ENCODE data around the gene SMYD4.
"Not testable (repeated sequence)": the region's sequence is repeated elsewhere in the genome, so short reads cannot be mapped to it uniquely, and the experiment has no call there.

SMYD4 gene, protein sequence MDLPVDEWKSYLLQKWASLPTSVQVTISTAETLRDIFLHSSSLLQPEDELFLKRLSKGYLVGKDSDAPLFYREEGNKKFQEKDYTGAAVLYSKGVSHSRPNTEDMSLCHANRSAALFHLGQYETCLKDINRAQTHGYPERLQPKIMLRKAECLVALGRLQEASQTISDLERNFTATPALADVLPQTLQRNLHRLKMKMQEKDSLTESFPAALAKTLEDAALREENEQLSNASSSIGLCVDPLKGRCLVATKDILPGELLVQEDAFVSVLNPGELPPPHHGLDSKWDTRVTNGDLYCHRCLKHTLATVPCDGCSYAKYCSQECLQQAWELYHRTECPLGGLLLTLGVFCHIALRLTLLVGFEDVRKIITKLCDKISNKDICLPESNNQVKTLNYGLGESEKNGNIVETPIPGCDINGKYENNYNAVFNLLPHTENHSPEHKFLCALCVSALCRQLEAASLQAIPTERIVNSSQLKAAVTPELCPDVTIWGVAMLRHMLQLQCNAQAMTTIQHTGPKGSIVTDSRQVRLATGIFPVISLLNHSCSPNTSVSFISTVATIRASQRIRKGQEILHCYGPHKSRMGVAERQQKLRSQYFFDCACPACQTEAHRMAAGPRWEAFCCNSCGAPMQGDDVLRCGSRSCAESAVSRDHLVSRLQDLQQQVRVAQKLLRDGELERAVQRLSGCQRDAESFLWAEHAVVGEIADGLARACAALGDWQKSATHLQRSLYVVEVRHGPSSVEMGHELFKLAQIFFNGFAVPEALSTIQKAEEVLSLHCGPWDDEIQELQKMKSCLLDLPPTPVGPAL

DNA sequence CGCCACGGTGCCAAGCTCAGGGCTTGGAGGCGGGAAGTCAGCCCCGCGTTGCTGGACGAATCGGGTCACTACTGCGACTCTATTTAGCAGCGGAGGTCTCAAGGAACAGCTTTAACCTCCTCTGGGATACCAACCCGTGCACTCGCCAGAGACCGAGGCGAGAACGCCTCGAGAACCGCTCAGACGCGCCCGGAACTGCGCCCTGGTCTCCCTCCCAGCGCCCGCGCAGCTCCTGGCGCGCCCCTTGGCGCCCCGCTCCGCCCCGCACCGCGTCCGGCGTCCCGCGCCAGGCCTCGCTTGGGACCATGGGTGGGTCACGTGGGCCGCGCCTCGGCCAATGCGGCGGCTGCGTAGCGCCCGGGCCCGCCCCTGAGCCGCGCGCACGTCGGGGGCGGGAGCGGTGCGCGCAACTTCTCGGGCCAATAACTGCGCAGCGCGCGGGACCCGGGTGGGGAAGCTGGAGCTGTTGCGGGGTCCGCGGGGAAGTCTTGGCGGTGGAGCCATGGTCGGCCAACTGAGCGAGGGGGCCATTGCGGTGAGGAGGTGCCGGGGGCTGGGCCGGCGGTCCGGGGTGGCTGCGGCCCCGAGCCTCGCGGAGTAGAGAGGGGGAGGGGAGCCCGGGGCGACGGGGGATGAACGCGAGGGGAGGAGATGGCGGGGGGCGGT is at the start of gene SMYD4, which contains the start of gene RPA1:
TSS of gene SMYD4 (minus strand) at position 311 of the 666 bp plus-strand sequence. CDS start 1,908 bp downstream, outside the sequence.
TSS of gene RPA1 (plus strand) at position 414 of the 666 bp plus-strand sequence. CDS start at position 503, 89 bp downstream.
- in situ Hi-C loops (cut with HindIII; ENCODE audit: low sequenced_read_pairs): no loop called here

DNA sequence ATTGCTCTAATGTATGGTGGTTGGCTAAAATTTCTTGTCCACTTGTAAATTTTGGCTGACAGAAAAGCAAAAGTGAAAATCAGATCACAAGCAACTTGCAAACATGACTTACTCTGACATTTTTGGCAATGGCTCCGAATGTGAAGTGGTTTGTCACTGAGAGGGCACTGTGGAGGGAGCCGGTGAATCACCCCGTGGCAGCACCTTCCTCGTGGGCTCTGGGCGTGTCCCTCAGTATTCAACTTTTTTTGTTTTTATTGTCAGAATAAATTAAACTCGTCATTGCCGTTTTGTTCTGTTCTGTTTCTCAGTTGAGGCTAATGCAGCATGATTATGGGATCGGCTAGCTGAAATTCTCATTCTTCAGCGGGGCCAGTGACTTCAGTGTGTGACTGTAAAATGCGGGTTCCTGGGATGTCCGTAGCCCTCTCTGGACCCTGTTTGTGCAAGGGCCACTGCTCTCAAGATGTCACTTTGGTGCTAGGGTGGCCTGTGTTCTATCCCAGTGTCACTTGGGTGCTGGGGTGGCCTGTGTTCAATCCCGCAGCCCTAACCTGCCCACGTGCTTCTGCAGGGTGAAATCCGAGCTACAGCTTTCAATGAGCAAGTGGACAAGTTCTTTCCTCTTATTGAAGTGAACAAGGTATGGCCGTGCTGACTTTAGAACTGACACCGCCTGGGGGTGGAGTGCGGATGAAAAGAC is 48.9 kb upstream of the SMYD4 start:
- in situ Hi-C loops (cut with HindIII; ENCODE audit: low sequenced_read_pairs): no loop called here

DNA sequence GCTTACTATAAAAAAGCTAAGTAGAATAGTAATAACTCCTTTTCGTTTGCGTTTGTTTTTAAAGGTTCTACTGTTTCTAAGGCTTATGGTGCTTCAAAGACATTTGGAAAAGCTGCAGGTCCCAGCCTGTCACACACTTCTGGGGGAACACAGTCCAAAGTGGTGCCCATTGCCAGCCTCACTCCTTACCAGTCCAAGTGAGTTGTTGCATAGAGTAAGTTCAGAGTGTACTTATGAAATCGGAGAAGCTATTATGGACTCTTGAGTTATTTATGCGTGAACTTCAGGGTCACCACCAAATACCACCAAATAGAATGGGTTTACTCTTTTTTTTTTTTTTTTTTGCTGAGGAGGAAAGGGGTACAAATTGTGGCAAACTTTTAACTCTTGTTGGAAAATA is 45.9 kb upstream of the SMYD4 start:
- in situ Hi-C loops (cut with HindIII; ENCODE audit: low sequenced_read_pairs): no loop called here

DNA sequence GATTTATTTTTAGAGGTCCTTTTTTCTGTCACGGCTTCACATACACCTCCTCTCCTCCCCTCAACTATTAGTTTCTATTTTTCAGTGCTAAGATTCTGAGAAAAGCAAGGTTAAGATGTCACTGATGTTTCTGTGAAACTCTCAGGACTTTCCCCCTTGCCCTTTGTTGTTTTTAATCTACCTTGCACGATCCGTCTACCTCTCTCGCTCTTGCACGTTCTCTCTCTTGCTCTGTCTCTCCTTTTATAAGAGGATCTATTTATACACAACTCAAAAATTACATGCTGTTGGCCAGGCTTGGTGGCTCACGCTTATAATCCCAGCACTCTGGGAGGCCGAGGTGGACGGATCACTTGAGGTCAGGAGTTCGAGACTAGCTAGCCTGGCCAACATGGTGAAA is 43.7 kb upstream of the SMYD4 start:
- in situ Hi-C loops (cut with HindIII; ENCODE audit: low sequenced_read_pairs): no loop called here

DNA sequence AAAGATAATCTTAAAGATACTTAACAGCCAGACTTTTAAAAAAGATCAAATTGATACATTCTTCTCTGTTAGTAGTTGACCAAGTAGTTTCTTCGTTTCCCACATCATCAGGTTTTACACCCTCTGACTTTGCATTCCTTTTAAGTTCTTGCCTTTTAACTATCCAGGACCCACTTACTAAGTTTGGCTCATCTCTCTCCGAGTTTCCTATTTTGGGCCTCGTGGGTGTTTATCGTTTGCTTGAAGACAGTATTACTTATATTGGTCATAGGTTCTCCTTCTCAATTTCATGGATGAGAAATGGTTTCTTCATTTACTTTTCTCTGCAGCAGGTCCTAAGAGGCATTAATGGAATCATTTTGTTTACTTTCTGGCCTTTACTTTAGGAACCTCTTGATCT is 43.3 kb upstream of the SMYD4 start:
- in situ Hi-C loops (cut with HindIII; ENCODE audit: low sequenced_read_pairs): no loop called here

DNA sequence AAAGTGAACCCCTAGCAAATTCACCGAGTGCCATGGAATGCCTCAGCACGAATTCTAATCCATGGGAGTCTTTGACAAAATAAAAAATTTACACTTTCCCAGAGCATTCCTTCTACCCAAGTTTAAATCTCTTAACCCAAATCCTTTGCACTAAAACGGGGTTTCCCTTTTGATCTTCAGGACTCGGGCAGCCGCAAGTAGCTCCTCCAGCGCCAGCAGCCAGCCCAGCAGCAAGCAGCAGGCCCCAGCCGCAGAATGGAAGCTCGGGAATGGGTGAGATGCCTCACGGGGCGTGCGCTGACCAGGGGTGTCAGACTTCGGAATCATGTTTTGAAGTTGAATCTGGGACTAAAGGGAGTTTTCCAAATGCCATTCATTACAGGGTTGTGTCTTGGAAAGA is 42.6 kb upstream of the SMYD4 start:
- in situ Hi-C loops (cut with HindIII; ENCODE audit: low sequenced_read_pairs): no loop called here

DNA sequence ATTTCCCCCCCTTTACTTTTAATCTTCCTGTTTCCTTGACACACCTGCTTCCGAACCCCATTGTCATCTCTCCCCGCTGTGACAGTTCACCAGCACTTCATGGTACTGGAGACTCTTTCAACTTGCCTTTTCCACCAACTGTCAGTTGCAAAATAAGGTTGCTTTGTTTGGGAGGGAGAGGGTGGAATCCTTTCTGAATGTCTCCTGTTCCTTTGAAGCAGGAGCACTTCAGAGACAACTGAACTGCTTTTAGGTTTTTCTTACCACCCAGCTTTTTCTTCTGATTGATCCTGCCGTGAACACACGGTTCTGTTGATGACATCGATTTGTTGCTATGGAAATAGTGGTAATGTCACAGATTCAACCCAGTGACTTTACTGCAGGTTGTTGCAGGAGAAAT is 42.1 kb upstream of the SMYD4 start:
- in situ Hi-C loops (cut with HindIII; ENCODE audit: low sequenced_read_pairs): no loop called here

DNA sequence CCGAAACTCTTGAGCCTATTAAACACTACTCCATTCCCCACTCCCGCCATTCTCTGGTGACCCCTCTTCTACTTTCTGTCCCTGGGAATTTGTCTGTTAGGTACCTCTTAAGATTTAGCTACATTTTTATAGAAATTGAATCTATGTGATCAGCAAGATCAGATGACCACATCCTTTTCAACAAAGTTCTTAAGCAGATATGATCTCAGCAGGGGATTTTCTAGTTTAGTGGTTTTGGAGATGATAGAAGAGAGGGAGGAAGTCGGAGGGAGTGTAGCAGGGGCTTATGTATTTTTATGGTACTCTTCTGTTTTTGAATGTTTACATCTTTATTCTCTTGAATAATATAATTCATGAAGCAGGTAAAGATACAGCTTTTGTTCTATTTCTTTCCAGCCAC is 40.9 kb upstream of the SMYD4 start:
- in situ Hi-C loops (cut with HindIII; ENCODE audit: low sequenced_read_pairs): no loop called here

DNA sequence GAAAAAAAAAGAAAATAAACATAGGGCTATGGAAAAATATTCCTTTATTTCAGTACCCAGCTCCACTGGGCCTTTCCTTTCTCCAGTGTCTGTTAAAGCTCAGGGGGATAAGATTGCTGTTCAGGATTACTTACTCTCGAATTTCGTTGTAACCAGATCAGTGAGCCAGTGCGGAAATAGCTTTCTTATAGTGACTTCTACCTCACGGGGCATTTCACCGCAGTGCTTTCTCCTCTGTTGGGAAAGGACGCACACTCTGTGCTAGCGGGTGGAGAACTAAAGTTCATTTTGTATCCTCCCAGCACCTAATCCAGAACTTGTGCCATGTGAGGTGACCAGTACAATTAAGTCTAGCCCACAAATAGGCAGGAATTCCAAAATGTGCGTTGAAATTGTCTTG is 38.4 kb upstream of the SMYD4 start:
- in situ Hi-C loops (cut with HindIII; ENCODE audit: low sequenced_read_pairs): no loop called here

DNA sequence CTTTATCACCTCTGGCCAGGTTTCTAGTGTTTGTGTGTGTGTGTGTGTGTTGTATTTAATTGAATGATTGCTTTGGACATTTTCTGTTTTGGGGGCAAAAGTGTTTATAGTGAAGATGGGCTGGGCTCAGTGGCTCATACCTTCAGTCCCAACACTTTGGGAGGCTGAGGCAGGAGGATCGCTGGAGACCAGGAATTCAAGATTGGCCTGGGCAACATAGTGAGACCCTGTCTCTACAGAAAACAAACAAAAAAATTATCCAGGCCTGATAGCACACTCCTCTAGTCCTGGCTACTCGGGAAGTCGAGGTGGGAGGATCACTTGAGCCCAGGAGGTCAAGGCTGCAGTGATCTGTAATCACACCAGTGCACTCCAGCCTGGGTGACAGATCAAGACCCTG is 37.6 kb upstream of the SMYD4 start:
- in situ Hi-C loops (cut with HindIII; ENCODE audit: low sequenced_read_pairs): no loop called here

DNA sequence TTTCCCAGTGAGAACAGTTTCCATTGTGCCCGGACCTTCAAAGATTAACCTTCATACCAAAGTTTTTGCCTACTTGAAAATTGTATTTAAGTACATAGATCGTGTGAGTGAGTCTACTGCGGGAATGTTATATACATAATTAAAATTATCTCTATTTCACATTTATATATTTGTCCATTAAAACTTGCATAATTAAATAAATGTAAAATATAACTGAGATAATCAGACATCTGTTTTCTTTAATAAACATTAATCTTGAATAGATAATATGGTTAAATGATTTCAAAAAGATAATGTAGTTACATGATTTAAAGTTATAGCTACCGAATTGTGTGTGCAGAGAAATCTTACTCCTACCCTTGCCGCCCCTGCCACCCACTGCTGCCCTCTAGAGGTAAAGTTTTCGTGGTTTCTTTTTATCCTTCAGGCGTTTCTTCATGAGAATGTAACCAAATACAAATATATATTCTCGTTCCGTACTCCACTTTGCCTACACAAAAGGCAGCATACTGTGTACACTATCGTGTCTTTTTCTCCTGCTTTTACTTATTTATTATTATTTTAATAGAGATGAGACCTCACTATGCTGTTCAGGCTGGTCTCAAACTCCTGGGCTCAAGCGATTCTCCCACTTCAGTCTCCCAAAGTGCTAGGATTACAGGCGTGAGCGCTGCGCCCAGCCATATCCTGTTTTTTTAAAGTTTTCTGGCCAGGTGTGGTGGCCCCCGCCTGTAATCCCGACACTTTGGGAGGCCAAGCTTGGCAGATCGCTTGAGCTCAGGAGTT is 35.7 kb upstream of the SMYD4 start:
- in situ Hi-C loops (cut with HindIII; ENCODE audit: low sequenced_read_pairs): no loop called here

DNA sequence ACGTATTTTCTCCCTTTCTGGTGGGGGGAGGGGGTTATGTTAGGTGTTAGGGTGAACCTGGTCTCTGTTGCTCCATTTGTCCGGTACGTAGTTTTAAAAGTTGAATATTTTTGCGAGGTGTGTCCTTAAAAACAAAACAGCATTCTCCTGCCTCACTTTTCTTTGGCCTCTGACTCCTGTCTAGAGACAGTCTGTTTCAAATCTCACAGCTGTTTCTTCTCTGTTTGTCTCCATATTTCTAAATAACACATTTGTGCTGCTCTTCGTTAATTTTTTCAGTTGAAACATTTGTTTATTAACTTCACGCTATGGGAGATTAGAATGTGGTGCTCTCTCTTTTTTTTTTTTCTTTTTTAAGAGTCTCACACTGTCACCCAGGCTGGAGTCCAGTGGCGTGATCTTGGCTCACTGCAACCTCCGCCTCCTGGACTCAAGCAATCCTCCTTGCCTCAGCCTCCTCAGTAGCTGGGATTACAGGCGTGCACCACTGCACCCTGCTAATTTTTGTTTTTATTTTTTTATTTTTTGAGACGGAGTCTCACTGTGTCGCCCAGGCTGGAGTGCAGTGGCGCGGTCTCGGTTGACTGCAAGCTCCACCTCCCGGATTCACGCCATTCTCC is 31.8 kb upstream of the SMYD4 start:
- in situ Hi-C loops (cut with HindIII; ENCODE audit: low sequenced_read_pairs): no loop called here

DNA sequence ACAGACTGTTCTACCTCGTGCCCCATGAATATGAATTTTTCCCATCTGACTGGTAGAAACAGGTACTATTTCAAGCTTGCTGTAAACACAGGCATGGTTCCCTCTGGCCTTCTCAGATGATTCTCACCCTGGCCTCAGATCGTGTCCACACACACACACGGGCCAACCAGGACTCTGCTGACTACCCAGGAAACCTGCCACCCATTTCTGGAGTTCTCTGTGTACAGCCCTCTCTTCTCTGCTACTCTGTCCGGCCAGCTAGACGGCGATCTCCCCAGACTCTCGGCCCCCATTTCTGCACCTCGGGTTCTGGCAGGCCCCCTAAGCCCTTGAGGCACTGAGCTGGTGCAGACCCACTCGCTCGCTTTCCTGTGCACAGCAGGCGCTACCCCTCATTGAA is 31.3 kb upstream of the SMYD4 start:
- in situ Hi-C loops (cut with HindIII; ENCODE audit: low sequenced_read_pairs): no loop called here

DNA sequence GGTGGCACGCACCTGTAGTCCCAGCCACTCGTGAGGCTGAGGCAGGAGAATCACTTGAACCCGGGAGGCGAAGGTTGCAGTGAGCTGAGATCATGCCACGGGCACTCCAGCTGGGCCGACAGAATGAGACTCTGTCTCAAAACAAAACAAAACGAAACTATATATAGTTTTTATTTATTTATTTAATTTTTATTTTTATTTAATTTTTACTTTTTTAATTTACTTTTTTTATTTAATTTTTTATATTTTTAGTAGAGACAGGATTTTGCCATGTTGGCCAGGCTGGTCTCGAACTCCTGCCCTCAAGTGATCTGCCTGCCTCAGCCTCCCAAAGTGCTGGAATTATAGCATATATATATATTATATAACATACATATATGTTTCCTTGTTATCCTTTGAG is 26.8 kb upstream of the SMYD4 start:
- in situ Hi-C loops (cut with HindIII; ENCODE audit: low sequenced_read_pairs): not testable (repeated sequence)

DNA sequence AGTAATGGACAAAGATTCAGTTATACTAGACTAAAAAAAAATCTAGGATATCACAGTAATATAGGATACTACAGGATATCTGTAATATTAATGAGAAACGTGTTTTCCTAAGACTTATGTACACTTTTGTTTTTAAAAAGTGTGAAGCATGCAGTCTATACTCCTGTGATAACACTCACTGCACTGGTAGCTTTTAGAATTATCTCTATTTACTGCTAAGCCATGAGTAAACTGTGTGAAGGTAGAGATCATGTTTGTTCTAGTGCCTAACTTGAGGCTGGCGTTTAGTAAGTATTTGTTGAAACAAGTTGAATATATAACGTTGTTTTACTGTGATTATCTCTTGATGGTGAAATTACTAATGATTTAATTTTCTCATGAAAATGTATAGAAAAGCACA is 24.0 kb upstream of the SMYD4 start:
- in situ Hi-C loops (cut with HindIII; ENCODE audit: low sequenced_read_pairs): no loop called here

DNA sequence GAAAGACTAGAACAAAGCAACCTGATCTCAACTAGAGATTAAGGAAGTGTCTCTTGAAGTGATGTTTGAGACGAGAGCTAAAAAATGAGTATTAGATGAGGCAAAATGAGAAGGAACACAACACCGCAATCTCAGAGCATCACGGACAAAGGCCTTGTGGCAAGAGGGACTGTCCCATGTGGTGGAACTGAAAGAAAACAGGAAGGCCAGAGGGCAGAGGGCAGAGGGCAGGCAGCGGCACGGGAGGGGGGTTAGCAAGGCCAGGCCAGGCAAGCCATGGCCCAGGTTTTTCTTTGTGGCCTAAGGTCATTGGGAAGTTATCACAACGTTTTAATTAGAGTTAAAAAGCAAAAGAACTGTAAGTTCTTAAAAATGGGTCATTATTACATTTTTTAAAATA is 22.6 kb upstream of the SMYD4 start:
- in situ Hi-C loops (cut with HindIII; ENCODE audit: low sequenced_read_pairs): no loop called here

DNA sequence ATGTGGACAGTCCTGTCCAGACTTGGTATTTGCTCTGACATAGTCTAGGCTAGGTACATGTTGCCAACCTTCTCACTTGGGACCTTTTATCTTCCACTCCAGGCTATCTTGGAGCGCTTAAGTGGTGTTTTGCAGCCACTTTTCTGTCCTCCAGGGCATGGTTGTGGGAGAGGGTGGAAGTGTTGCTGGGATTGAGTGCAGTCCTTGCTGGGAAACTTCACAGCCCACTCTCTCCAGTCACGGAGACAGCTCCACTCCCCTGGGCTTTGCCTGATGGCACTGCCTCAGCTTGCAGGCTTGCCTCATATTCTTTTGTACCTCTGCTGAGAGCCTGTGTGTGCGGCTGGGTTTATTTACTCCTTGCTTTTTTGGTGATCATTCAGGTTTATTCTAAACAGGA is 17.5 kb upstream of the SMYD4 start:
- in situ Hi-C loops (cut with HindIII; ENCODE audit: low sequenced_read_pairs): no loop called here

DNA sequence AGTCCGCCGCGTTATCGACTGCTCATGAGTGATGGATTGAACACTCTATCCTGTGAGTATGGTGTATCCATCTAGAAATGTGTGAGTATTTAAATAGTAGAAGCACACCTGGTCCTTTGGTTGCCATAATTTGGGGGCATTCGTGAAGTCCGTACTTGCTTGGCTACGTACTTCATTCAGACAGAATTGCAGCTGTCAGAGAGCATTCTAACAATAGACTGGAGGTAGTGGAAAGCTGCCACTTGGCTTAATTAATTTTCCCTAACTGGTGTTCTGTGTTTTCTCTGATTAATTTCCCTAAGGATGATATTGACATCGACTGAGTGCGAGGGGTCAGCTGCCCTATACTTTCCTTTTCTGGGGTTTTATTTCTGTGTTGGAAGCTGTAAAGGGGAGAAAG is 14.2 kb upstream of the SMYD4 start:
- in situ Hi-C loops (cut with HindIII; ENCODE audit: low sequenced_read_pairs): no loop called here

DNA sequence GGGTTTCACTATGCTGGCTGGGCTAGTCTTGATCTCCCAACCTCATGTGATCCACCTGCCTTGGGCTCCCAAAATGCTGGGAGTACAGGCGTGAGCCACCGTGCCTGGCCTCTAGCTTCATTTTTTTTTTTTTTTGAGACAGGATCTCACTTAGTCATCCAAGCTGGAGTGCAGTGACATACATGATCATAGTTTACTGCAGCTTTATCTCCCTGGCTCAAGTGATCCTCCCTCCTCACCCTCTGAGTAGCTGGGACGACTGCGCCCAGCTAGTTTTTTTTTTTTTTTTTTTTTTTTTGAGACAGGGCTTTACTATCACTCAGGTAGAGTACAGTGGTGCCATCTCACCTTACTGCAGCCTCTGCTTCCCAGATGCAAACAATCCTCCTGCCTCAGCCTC is 9.8 kb upstream of the SMYD4 start:
- in situ Hi-C loops (cut with HindIII; ENCODE audit: low sequenced_read_pairs): no loop called here

Data from DLD1 (cell line).